Trophoblast cell (in vitro differentiated cells and primary cell): ENCODE data around the gene ZBTB12.
A peak's percentile ranks its signal among the peaks of the same experiment; 100 is the strongest.

Experiments used
- DNase-seq, 2 donors: peaks; one replicate each; pipeline ENCODE4 v3.0.0-alpha.2; 2016
- H2AFZ ChIP-seq: 2 replicates; pipeline ENCODE4 v1.6.1; 2013; ENCODE audit warnings: low read length, moderate library complexity, mild to moderate bottlenecking; ENCODE audit not compliant: insufficient read depth, poor library complexity
- H2AK5ac ChIP-seq: 2 replicates; pipeline ENCODE4 v1.6.1; 2013; ENCODE audit warnings: mild to moderate bottlenecking, low read length
- H2BK120ac ChIP-seq: 2 replicates; pipeline ENCODE4 v1.6.1; 2013; ENCODE audit warnings: low read length, mild to moderate bottlenecking, moderate library complexity; ENCODE audit not compliant: insufficient read depth, poor library complexity
- H2BK12ac ChIP-seq: 2 replicates; pipeline ENCODE4 v1.6.1; 2013; ENCODE audit warnings: mild to moderate bottlenecking, low read length, moderate library complexity
- H2BK5ac ChIP-seq: 2 replicates; pipeline ENCODE4 v1.6.1; 2013; ENCODE audit warnings: low read length, low read depth, moderate library complexity, mild to moderate bottlenecking; ENCODE audit not compliant: poor library complexity
- H3K14ac ChIP-seq: 2 replicates; pipeline ENCODE4 v1.6.1; 2013; ENCODE audit warnings: mild to moderate bottlenecking, low read length
- H3K18ac ChIP-seq: 2 replicates; pipeline ENCODE4 v1.6.1; 2013; ENCODE audit warnings: mild to moderate bottlenecking, low read length
- H3K23ac ChIP-seq: 2 replicates; pipeline ENCODE4 v1.6.1; 2013; ENCODE audit warnings: low read length
- H3K27ac ChIP-seq: 2 replicates; pipeline ENCODE4 v1.5.1; 2013; ENCODE audit warnings: low read depth, mild to moderate bottlenecking, inconsistent platforms, low read length, moderate library complexity
- H3K27me3 ChIP-seq: 2 replicates; pipeline ENCODE4 v1.6.1; 2013; ENCODE audit warnings: inconsistent platforms, mild to moderate bottlenecking, low read length, moderate library complexity; ENCODE audit not compliant: insufficient read depth
- H3K36me3 ChIP-seq, 2 experiments: 1 replicate in 1 of 2; 2 replicates in 1 of 2; pipeline ENCODE4 v1.6.1; 2013; ENCODE audit warnings: low read length in 2 of 2, mild to moderate bottlenecking in 2 of 2, moderate library complexity in 1 of 2; ENCODE audit not compliant: insufficient read depth in 2 of 2, control insufficient read depth in 1 of 2
- H3K4ac ChIP-seq: 2 replicates; pipeline ENCODE4 v1.6.1; 2013; ENCODE audit warnings: low read depth, mild to moderate bottlenecking, low read length, moderate library complexity
- H3K4me1 ChIP-seq, 2 experiments: 1 replicate in 1 of 2; 2 replicates in 1 of 2; pipeline ENCODE4 v1.6.1; 2013; ENCODE audit warnings: low read length in 2 of 2, mild to moderate bottlenecking in 2 of 2, moderate library complexity in 1 of 2; ENCODE audit not compliant: insufficient read depth in 2 of 2, control insufficient read depth in 1 of 2
- H3K4me2 ChIP-seq: 2 replicates; pipeline ENCODE4 v1.6.1; 2013; ENCODE audit warnings: inconsistent platforms, mild to moderate bottlenecking, low read length, moderate library complexity
- H3K4me3 ChIP-seq: 2 replicates; pipeline ENCODE4 v1.5.1; 2013; ENCODE audit warnings: mild to moderate bottlenecking, low read depth, low read length, inconsistent platforms
- H3K79me1 ChIP-seq: one replicate; pipeline ENCODE4 v1.6.1; 2013; ENCODE audit warnings: low read length
- H3K79me2 ChIP-seq: 2 replicates; pipeline ENCODE4 v1.6.1; 2013; ENCODE audit warnings: low read length, mild to moderate bottlenecking; ENCODE audit not compliant: control insufficient read depth, insufficient read depth, poor library complexity
- H3K9ac ChIP-seq: 2 replicates; pipeline ENCODE4 v1.6.1; 2013; ENCODE audit warnings: mild to moderate bottlenecking, low read length
- H3K9me3 ChIP-seq: 2 replicates; pipeline ENCODE4 v1.6.1; 2013; ENCODE audit warnings: low read depth, mild to moderate bottlenecking, control low read depth, inconsistent platforms, low read length; ENCODE audit not compliant: insufficient read depth
- H4K12ac ChIP-seq: 2 replicates; pipeline ENCODE4 v1.6.1; 2013; ENCODE audit warnings: low read depth, mild to moderate bottlenecking, low read length, moderate library complexity
- H4K8ac ChIP-seq: 2 replicates; pipeline ENCODE4 v1.6.1; 2013; ENCODE audit warnings: low read depth, mild to moderate bottlenecking, low read length, moderate library complexity
- H4K91ac ChIP-seq: one replicate; pipeline ENCODE4 v1.6.1; 2013; ENCODE audit warnings: low read depth, mild to moderate bottlenecking, low read length, moderate library complexity
- WGBS: extraction: QIAGEN DNeasy Blood & Tissue Kit; methylation state at CpG from one replicate; pipeline ENCODE4 v1.1.7; 2013; ENCODE audit warnings: missing lambda C conversion rate; ENCODE audit not compliant: insufficient read length, insufficient coverage; ENCODE audit errors: extremely low coverage; 5-methylcytosine and 5-hydroxymethylcytosine counted together

The ZBTB12 gene

GRCh38 chr6:31927863-31928671 is 26.2 kb upstream of the ZBTB12 start:
- Histone ChIP-seq H4K91ac (no peak overlapping the region), H2BK120ac (no peak overlapping the region), H2AFZ (no peak overlapping the region), H4K8ac (no peak overlapping the region), H3K4me1 (no peaks in the 10 kb centered on the region), H3K27me3 (no peaks in the 10 kb centered on the region), H3K4ac (no peak overlapping the region), H3K18ac (no peak overlapping the region), H3K23ac (no peak overlapping the region), H3K9ac (no peak overlapping the region), H4K12ac (no peak overlapping the region), H2AK5ac (no peak overlapping the region), H3K4me3 (no peak overlapping the region), H2BK5ac (no peak overlapping the region), H3K79me2 (no peaks in the 10 kb centered on the region), H3K14ac (no peak overlapping the region), H3K79me1 (no peaks in the 10 kb centered on the region), H3K27ac (no peak overlapping the region), H3K9me3 (no peaks in the 10 kb centered on the region), H3K36me3 (no peaks in the 10 kb centered on the region), H3K4me2 (no peak overlapping the region), H2BK12ac (no peak overlapping the region)
- no peak for DNase-seq
- WGBS: no CpG with 5 or more reads among the region's 11 CpGs

- Histone ChIP-seq H3K9ac (no peak within 1 kb of the TSS), H3K4me1 (no peaks in the 10 kb centered on the region), H3K4ac (no peak within 1 kb of the TSS), H3K79me2 (no peaks in the 10 kb centered on the region), H2AFZ (no peak within 1 kb of the TSS), H3K18ac (no peak within 1 kb of the TSS), H3K23ac (no peak within 1 kb of the TSS), H2BK120ac (no peak within 1 kb of the TSS), H2AK5ac (no peak within 1 kb of the TSS), H3K9me3 (no peaks in the 10 kb centered on the region), H3K4me2 (no peak within 1 kb of the TSS), H2BK5ac (no peak within 1 kb of the TSS), H2BK12ac (no peak within 1 kb of the TSS), H3K79me1 (no peaks in the 10 kb centered on the region), H4K12ac (no peak within 1 kb of the TSS), H3K27me3 (no peaks in the 10 kb centered on the region), H3K14ac (no peak within 1 kb of the TSS), H3K4me3 (no peak within 1 kb of the TSS), H4K8ac (no peak within 1 kb of the TSS), H3K27ac (no peak within 1 kb of the TSS), H4K91ac (no peak within 1 kb of the TSS), H3K36me3 (no peaks in the 10 kb centered on the region)
- peak in 1 of 2 donors; percentile 18 for DNase-seq
- no CpG with 5 or more reads among the region's 11 CpGs for WGBS
These were observed 25.5 kb upstream of the ZBTB12 start, which contains the start of gene C2 for GRCh38 chr6:31927242-31927862. Gene C2, plus strand, starts transcription at chr6:31927717. Its CDS starts 36 bp downstream, at chr6:31927753.

GRCh38 chr6:31922942-31923341 is 21.1 kb upstream of the ZBTB12 start:
- Histone ChIP-seq H3K18ac (no peak overlapping the region), H2BK12ac (no peak overlapping the region), H3K27me3 (no peaks in the 10 kb centered on the region), H3K4me3 (no peak overlapping the region), H3K36me3 (no peaks in the 10 kb centered on the region), H3K4me2 (no peak overlapping the region), H3K9ac (no peak overlapping the region), H3K79me2 (no peaks in the 10 kb centered on the region), H2AFZ (no peak overlapping the region), H3K27ac (no peak overlapping the region), H3K9me3 (no peaks in the 10 kb centered on the region), H2BK120ac (no peak overlapping the region), H3K4ac (no peak overlapping the region), H4K8ac (no peak overlapping the region), H3K79me1 (no peaks in the 10 kb centered on the region), H3K4me1 (no peaks in the 10 kb centered on the region), H4K91ac (no peak overlapping the region), H2BK5ac (no peak overlapping the region), H3K23ac (no peak overlapping the region), H3K14ac (no peak overlapping the region), H4K12ac (no peak overlapping the region), H2AK5ac (no peak overlapping the region)
- no CpG with 5 or more reads among the region's 5 CpGs for WGBS
- DNase-seq: peak in 1 of 2 donors; percentile 48

- WGBS: no CpG with 5 or more reads among the region's 2 CpGs
- DNase-seq: no peak
- Histone ChIP-seq H2AK5ac (no peak overlapping the region), H4K91ac (no peak overlapping the region), H3K9ac (no peak overlapping the region), H3K4ac (no peak overlapping the region), H3K4me2 (no peak overlapping the region), H3K4me1 (peaks cover 0 to under 1% of the 10 kb centered on the region in 2 experiments), H4K12ac (no peak overlapping the region), H3K23ac (no peak overlapping the region), H2BK120ac (no peak overlapping the region), H3K14ac (no peak overlapping the region), H4K8ac (no peak overlapping the region), H3K18ac (no peak overlapping the region), H3K4me3 (no peak overlapping the region), H3K27me3 (no peaks in the 10 kb centered on the region), H3K27ac (no peak overlapping the region), H2AFZ (no peak overlapping the region), H3K79me2 (no peaks in the 10 kb centered on the region), H2BK12ac (no peak overlapping the region), H2BK5ac (no peak overlapping the region), H3K36me3 (no peaks in the 10 kb centered on the region), H3K79me1 (no peaks in the 10 kb centered on the region), H3K9me3 (no peaks in the 10 kb centered on the region)
These were observed 18.9 kb upstream of the ZBTB12 start for GRCh38 chr6:31920811-31921210.
